Suppressor macrophage treated with lipopolysaccharide for 4 hours (primary cell): Measurements from ENCODE around the gene BTNL8.
A peak's percentile ranks its signal among the peaks of the same experiment; 100 is the strongest.

Experiments
- DNase-seq: peaks from one replicate; pipeline ENCODE4 v3.0.0-alpha.2; 2020

Gene BTNL8

GRCh38 chr5:180898621-180899246 is at the start of gene BTNL8:
TSS of gene BTNL8 (plus strand) at chr5:180899159. CDS start at chr5:180899311, 152 bp downstream.
- DNase-seq = no peak

GRCh38 chr5:180849827-180850226 is 49.1 kb upstream of the BTNL8 start:
- no peak for DNase-seq

DNA sequence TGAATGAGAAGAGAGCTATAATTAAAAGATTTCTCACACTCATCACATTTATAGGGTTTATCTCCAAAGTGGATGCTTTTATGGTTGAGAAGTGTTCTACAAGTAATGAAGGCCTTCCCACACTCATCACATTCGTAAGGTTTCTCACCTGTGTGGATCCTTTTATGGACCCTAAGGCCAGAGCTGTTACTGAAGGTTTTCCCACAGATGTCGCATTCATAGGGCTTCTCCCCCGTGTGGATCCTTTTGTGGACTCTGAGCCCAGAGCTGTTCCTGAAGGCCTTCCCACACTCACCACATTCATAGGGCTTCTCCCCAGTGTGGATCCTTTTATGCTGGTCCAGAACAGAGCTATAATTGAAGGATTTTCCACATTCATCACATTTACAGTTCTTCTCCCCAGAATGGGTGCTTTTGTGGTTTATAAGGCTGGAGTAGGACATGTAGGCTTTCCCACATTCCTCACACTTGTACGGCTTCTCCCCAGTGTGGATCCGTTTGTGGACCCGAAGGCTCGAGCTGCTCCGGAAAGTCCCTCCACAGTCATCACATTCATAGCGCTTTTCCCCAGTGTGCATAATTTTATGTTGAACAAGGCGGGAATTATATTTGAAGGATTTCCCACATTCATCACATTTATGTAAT is 48.4 kb upstream of the BTNL8 start:
- no peak for DNase-seq

- DNase-seq = no peak
Measured at GRCh38 chr5:180852495-180852894, 46.5 kb upstream of the BTNL8 start.

DNA sequence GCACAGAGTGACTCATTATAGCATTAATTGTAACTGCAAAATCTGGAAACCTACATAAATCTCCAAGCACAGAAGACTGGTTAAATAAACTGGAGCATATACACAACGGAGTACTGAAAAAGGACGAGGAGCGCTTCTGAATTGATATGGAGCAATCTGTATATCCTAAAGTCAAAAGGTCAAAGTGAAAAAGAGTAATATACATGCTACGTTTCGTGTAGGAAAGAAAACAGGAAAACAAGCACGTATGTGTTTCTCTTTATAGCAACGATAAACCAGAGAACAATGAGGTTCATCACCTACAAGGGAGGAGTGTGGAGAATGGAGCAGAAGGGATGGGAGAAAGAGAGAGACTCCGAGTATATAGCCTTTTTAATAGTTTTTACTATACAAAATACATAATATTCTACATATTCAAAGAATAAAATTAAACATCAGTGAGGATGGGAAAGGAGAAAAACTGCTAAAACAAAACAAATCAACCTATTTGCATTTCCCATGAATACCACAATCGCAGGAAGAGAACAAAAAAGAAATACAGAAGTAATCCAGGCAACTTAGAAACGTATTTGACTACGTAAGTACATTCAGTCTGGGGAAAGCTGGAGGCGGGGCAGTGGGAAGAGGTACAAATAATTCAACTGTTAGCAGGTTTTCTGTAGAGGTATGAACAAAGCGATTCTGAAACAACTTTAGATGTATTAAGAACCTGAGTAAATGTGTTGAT is 45.7 kb upstream of the BTNL8 start:
- no peak for DNase-seq

GRCh38 chr5:180853848-180854176 is 45.1 kb upstream of the BTNL8 start:
- DNase-seq = no peak

DNA sequence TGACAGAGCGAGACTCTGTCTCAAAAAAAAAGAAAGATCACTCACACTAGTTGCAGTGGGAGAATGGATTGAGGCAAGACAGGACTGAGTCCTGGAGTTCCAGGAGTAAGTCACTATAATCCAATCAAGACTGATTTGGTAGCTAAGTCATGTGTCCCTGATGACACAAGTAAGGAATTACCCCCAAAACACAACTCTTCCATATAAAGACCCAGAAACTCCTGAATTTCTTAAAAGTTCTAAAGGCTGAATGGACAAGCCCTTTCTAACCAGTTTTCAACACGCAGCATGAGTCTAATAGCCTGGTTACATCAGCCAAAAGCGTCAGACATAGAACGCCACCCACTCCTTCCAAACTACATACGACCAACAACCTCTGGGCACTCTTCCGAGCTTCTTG is 40.4 kb upstream of the BTNL8 start:
- peak; percentile 35 for DNase-seq

DNA sequence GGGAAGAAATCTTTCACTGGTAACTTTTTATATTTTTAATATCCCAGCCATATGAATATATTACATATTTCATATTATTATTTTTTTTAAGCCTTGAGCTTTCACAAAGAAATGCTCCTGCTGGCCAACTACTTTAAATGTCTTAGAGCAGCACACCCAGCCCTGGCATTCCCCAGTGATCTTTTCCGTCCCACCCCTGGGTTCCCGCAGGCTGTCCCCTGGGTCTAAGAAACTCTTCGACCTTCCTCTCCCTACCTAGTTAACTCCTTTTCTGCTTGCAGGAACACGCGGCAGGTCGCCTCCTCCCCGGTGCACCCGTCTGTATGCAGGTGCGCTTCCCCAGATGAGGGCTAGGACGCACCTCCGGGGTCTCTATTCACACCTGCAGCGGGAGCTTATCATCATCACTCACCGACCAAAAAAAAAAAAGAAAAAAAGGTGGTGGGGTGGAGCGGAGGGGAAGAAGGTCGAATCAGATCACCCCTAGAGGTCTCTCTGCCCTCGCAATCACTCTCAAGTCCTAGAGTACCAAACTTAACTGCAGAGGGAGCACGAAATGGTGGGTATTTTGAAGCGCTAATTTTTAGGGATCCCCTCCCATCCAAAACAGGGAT is 38.6 kb upstream of the BTNL8 start:
- peak; percentile 37 for DNase-seq

DNA sequence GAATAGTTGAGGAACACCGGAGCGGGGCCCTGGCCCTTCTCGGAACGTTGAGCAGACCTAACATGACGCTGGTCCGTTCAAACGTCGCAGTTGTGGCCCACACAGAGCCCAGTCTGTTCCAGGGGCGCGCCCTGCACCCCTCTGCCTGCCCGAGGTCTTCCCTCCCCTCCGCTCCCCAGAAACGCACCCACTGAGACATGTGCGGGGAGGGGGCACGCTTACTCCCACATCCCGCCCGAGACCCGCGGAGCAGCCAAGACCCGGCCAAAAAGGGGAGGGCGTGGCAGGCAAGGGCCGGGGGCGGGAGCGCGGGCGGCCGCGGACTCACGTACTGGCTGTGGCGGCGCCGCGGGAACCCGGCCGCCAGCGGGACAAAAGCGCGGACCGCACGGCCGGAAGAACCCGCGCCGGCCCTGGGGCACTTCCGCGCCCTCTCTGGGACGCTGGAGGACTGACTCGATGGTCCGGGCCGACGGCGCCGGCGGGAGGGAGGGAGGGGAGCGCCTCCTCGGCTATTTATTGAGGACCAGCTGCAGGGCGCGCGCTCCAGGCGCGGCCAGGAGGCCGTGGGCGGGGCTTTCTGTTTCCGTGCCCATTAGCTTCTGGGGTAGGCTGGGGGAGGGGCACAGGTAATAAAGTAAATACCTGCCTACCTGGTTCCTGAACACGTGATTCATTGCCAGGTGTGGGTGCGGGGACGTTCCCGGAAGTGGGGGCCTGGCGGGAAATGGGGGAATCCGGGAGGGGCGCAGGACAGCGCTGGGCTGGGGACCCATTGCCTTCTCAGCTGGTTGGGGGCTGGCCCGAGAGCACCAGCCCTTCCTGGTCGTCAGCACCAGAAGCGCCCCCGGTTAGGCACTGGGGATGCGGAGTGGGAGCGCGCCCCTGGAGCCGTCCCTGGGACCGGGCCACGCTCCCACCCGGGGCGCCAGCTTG is 37.8 kb upstream of the BTNL8 start, which contains the start of gene ZFP62:
ZFP62 (minus strand) TSS at position 390 of the 936 bp plus-strand sequence; CDS start at position 333, 57 bp downstream.
- DNase-seq = peak; percentile 96

DNA sequence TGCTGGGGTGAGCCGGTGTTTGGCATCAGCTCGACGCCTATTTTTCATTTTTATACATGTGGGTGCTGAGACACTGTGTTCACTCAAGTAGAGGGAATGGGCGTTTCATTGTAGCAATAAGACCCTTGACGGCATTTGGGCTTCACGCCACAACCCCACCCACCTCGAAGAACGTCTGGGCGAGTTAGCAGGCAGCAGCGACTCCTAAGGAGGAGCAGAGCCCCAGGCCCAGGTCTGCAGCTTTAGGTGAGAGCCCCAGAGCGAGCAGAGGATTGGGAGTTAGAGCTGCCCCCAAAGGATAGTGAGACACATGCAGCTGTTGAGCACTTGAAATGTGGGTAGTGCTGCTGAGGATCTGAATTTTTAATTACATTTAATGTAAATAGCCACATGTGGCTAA is 36.3 kb upstream of the BTNL8 start:
- no peak for DNase-seq

DNA sequence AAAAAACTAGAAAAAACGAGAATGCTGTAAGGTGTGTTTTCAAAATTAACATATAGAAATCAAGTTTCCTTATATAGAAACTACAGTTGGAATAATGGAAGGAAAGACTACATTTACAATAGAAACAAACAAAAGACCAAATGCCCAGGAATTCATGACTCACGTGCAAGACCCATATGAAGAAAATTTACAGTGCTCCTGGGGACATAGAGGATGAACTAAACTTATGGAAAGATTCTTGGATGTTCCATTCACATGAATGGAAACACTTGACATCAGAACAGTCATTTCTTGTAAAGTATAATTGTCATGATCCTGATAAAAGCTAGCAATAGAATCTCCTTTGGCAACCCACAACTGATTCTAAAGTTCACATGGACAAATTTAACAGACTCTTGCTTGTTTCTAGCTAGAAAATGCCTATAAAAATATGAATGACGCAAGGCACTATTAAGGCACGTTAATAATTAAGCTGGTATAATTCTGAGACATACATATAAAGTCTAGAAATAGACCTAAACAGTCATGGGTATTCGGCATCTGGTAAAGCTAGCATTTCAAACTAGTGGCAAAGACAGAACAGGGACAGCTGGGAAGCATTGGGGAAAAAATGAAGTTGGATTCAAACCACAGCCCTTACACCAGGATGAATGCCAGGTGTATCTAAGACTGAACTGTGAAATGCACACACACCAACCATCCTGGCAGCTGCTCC is 32.8 kb upstream of the BTNL8 start:
- DNase-seq = no peak

DNA sequence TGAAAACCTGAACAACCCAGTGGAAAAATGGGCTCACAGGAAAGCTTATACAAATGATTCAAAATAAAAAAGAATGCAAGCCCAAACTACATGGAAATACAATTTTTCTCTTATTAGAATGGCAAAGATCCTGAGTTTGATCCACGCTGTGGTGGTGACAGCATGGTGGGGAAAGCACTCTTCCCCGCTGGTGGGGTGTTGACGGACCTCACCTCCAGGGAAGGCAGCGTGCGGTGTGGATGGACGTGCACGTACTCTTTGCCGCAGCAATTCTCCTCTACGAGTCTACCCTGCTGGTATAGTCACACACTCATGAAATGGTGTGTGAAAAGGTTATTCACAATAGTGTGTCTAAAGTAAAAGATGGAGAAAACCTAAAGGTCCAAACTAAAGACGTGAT is 32.0 kb upstream of the BTNL8 start:
- no peak for DNase-seq

DNA sequence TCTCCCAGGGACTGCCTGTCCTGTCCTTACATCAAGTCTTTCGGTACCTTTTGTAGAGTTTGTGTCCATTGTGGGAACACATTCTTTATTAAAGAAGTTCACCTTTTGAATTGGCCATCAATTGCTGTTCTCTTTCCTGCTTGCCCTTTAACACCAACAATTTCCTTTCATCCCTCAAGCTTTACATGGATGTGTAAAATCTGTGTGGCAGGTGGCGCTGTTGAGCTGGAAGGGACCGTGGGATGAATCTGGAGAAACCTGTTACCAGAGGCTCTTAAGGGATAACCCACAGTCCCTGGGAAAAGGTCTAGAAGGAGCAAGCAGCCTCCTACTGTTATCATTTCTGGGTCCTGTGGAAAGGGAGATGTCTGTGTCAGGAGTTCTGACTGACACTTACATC is 30.0 kb upstream of the BTNL8 start:
- peak; percentile 86 for DNase-seq

- DNase-seq = no peak
Measured at GRCh38 chr5:180869587-180869986, 29.4 kb upstream of the BTNL8 start.

GRCh38 chr5:180870276-180871068 is 28.5 kb upstream of the BTNL8 start:
- DNase-seq = no peak

GRCh38 chr5:180872419-180872818 is 26.5 kb upstream of the BTNL8 start:
- no peak for DNase-seq

DNA sequence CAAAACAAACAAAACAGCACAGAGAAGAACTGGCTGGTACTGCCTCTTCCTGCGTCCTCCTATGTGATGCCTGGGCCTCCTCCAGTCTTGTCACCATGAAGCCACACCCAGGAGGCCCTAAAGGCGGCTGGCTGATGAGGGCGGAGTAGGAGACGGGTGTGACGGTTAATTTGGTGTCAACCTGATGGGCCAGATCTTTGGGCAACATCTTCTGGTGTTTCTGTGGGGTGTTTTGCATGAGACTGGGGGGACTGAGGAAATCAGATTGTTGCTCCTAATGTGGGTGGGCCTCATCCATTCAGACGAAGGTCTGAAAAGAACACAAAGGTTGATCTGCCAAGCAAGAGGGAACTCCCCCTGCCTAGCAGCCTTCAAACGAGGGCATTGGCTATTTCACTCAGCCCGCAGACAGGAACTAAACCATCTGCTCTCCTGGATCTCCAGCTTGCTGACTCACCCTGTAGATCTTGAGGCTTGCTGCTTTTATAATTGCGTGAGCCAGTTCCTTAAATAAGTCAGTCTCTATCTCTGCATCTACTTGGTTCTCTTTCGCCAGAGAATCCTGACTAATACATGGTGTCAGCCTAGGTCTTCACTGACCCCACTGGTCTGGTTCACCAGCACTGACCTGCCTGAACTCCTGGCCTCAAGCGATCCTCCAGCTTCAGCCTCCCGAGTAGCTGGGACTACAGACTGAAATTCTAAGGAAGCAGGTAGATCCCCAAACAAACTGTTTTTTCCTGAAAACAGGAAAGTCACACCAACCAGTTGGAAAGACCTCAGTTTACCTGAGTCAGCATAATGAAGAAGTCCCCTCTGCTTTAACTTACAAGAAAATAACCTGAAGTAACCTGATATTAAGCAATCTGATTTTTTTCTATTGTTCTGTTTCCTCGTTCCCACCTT is 25.1 kb upstream of the BTNL8 start:
- peak; percentile 86 for DNase-seq

- DNase-seq = no peak
Measured at GRCh38 chr5:180874804-180875582, 24.0 kb upstream of the BTNL8 start.

- no peak for DNase-seq
Measured at GRCh38 chr5:180875860-180876426, 23.0 kb upstream of the BTNL8 start.
